ENCODE data around the gene BUD23.

DNA sequence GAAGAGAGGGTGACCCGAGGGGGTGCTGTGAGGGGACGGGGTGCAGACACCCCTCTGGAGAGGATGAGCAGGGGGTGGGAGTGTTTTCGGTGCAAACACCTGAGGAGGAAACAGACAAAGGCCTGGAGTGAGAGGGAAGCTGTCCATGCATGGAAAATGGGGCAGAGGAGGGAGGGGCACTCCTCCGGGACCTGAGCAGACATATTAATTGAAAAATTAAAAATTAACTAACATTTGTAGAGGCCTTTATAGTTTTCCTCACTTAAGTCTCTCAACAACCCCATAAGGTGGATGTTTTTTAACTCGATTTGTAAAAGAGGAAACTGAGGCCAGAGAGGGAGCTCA, 14.5 kb upstream of the BUD23 start:
- TF ChIP-seq, protein P1, sequence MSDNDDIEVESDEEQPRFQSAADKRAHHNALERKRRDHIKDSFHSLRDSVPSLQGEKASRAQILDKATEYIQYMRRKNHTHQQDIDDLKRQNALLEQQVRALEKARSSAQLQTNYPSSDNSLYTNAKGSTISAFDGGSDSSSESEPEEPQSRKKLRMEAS (IDR thresholded peaks at IDR 0.05; ENCODE audit: low read depth, low read length), result no peak
- TF ChIP-seq, protein P2, sequence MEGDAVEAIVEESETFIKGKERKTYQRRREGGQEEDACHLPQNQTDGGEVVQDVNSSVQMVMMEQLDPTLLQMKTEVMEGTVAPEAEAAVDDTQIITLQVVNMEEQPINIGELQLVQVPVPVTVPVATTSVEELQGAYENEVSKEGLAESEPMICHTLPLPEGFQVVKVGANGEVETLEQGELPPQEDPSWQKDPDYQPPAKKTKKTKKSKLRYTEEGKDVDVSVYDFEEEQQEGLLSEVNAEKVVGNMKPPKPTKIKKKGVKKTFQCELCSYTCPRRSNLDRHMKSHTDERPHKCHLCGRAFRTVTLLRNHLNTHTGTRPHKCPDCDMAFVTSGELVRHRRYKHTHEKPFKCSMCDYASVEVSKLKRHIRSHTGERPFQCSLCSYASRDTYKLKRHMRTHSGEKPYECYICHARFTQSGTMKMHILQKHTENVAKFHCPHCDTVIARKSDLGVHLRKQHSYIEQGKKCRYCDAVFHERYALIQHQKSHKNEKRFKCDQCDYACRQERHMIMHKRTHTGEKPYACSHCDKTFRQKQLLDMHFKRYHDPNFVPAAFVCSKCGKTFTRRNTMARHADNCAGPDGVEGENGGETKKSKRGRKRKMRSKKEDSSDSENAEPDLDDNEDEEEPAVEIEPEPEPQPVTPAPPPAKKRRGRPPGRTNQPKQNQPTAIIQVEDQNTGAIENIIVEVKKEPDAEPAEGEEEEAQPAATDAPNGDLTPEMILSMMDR (IDR thresholded peaks at IDR 0.05; ENCODE audit: low read depth, low read length), result no peak
- no peak for TF ChIP-seq POLR2A (IDR thresholded peaks at IDR 0.05; ENCODE audit: extremely low read depth, insufficient read length)

Measured in NB4 (cell line).